Measurements from ENCODE around the gene TNNI2. TPM values are rescaled to one million over a fixed set of nuclear protein-coding genes. Genes with fewer than 3 reads are reported as not detected.

TNNI2 gene
- total RNA-seq, 1 experiment from 2014 or later: 0.46 TPM

DNA sequence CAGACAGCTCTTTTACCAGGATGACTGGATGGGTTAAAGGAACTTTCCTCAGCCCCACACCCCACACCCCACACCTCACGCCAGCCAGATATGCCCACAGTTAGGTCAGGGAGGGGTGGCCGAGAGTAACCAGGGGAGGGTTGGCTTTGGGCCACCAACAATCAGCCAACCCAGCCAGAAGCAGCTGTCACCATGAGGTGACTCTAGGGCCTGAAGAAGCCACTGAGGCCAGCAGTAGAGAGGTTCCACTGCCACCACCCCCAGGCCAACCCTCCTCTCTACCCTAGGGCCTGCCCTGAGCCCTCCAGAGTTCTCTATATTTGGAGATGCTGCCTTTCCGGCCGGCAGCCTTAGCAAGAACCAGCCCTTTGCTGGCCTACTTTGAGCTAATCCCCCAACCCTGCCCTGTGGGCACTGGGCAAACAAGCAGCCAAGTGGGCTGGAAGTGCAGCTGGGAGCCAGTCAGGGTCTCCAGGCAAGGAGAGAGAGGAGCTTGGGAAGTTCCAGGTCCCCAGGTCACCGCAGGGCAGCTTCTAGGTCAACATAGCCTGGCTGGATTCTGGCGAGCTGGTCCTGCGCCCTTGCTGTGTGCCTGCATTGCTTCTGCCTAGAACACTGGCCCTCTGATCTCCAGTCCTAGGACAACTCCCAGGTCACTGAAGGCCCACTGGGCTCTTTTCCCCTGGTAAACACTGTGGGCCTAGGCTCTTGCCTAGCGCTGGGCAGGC is 16.0 kb upstream of the TNNI2 start:
- Histone ChIP-seq H3K27ac (ENCODE audit: low read length) (peak overlapping the region; percentile 44; the same call in 1 of the 2 replicates), H3K4me3 (ENCODE audit: low read depth in 2 of 2, low read length in 2 of 2) (no peak overlapping the region), H3K36me3 (ENCODE audit: control insufficient read depth, insufficient read depth, low read length) (no peaks in the 10 kb centered on the region), H3K9me3 (ENCODE audit: control insufficient read depth, insufficient read depth, low read depth, low read length) (peaks cover 2% of the 10 kb centered on the region; the same call in 1 of the 2 replicates), H3K4me1 (ENCODE audit: control insufficient read depth, insufficient read depth, low read length) (peaks cover 41% of the 10 kb centered on the region), H3K27me3 (ENCODE audit: control insufficient read depth, insufficient read depth, low read length) (no peaks in the 10 kb centered on the region)
- intact Hi-C loops (cut with micrococcal nuclease; ENCODE audit: unreplicated experiment): loop anchor here (10.0 kb wide), 1 partner anchor 278 kb away; no protein-coding TSS in a partner anchor
- no TSS peak for BruUV-seq (replicated peaks)
- TF ChIP-seq TCF7L2 (IDR thresholded peaks at IDR 0.05; ENCODE audit: low read depth, low read length): no peak
- TF ChIP-seq CTCF (IDR thresholded peaks at IDR 0.05): no peak
- TF ChIP-seq SIN3A (IDR thresholded peaks at IDR 0.05; ENCODE audit: borderline replicate concordance, insufficient read depth, low read depth, low read length): no peak
- TF ChIP-seq, protein P1, sequence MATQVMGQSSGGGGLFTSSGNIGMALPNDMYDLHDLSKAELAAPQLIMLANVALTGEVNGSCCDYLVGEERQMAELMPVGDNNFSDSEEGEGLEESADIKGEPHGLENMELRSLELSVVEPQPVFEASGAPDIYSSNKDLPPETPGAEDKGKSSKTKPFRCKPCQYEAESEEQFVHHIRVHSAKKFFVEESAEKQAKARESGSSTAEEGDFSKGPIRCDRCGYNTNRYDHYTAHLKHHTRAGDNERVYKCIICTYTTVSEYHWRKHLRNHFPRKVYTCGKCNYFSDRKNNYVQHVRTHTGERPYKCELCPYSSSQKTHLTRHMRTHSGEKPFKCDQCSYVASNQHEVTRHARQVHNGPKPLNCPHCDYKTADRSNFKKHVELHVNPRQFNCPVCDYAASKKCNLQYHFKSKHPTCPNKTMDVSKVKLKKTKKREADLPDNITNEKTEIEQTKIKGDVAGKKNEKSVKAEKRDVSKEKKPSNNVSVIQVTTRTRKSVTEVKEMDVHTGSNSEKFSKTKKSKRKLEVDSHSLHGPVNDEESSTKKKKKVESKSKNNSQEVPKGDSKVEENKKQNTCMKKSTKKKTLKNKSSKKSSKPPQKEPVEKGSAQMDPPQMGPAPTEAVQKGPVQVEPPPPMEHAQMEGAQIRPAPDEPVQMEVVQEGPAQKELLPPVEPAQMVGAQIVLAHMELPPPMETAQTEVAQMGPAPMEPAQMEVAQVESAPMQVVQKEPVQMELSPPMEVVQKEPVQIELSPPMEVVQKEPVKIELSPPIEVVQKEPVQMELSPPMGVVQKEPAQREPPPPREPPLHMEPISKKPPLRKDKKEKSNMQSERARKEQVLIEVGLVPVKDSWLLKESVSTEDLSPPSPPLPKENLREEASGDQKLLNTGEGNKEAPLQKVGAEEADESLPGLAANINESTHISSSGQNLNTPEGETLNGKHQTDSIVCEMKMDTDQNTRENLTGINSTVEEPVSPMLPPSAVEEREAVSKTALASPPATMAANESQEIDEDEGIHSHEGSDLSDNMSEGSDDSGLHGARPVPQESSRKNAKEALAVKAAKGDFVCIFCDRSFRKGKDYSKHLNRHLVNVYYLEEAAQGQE (IDR thresholded peaks at IDR 0.05; ENCODE audit: insufficient read depth in 1 of 2, low read depth in 2 of 2, low read length in 1 of 2): no peak
- no peak for TF ChIP-seq POLR2AphosphoS5 (IDR thresholded peaks at IDR 0.05; ENCODE audit: low read depth, low read length)
- in situ Hi-C loops (cut with HindIII; ENCODE audit: low pct_unique_long_range_greater_than_20kb, low sequenced_read_pairs): no loop called here
- DNase-seq (ENCODE audit: low read depth, low spot score) (no peak), ATAC-seq (no peak)
- POLR2A ChIA-PET: no interaction called here
- CTCF ChIA-PET: interaction anchor here (0.6 to 1.6 kb wide), 3 partner anchors 10 to 133 kb away, joined by 4 to 12 read pairs (median 8); no protein-coding TSS in a partner anchor

DNA sequence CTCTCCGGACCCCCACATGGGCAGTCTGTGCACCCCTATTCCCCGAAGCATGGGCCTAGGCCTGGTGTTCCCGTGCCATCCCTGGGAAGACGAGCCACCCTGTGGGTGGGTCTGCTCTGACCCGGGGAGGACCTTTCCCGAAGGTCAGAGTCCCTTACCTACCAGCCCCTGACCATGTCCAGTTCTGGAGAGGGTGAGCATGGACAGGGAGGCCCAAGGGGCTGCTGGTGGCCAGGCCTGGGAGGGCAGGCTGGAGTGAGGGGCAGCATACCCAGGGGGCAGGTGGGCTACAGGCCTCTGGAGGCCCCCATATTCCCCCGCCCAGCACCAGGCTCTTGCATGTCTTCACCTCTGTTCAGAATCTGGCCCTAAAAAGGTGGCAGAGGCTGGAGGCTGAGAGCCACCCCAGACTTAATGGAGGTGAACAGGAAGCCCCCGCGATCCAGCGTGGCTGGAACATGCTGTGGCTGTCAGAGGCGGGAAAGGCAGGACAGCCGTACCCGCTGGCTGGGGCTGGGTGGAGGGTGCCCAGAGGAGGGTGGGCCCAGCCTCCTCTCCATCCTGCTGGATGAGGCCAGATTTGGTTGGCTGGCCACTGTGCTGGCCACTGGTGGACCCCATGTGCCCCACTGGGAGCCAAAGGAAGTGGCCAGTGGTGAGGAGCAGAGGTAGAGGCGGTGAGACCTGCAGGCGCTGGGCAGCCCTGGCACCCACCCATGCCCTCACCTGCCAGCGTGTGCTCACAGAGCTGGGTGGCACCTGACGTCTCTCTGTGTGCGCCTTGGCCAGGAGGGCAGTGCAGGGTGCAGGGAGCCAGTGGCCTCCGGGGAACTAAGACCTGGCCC is 15.2 kb upstream of the TNNI2 start:
- Histone ChIP-seq H3K9me3 (ENCODE audit: control insufficient read depth, insufficient read depth, low read depth, low read length) (no peaks in the 10 kb centered on the region; the same call in 1 of the 2 replicates), H3K4me3 (ENCODE audit: low read depth in 2 of 2, low read length in 2 of 2) (no peak overlapping the region), H3K36me3 (ENCODE audit: control insufficient read depth, insufficient read depth, low read length) (no peaks in the 10 kb centered on the region), H3K27me3 (ENCODE audit: control insufficient read depth, insufficient read depth, low read length) (no peaks in the 10 kb centered on the region), H3K4me1 (ENCODE audit: control insufficient read depth, insufficient read depth, low read length) (peaks cover 49% of the 10 kb centered on the region), H3K27ac (ENCODE audit: low read length) (peak overlapping the region; percentile 44; the same call in 1 of the 2 replicates)
- BruUV-seq (replicated peaks): no TSS peak
- intact Hi-C loops (cut with micrococcal nuclease; ENCODE audit: unreplicated experiment): loop anchor here (10.0 kb wide), 1 partner anchor 279 kb away; no protein-coding TSS in a partner anchor
- ATAC-seq (no peak), DNase-seq (ENCODE audit: low read depth, low spot score) (no peak)
- in situ Hi-C loops (cut with HindIII; ENCODE audit: low pct_unique_long_range_greater_than_20kb, low sequenced_read_pairs): no loop called here
- ChIA-PET POLR2A (no interaction called here), CTCF (interaction anchor here (0.5 to 1.6 kb wide), 4 partner anchors 9 to 130 kb away, joined by 3 to 12 read pairs (median 7); no protein-coding TSS in a partner anchor)
- TF ChIP-seq TCF7L2 (IDR thresholded peaks at IDR 0.05; ENCODE audit: low read depth, low read length): no peak
- no peak for TF ChIP-seq CTCF (IDR thresholded peaks at IDR 0.05)
- TF ChIP-seq, protein P1 (IDR thresholded peaks at IDR 0.05; ENCODE audit: insufficient read depth in 1 of 2, low read depth in 2 of 2, low read length in 1 of 2): no peak
- no peak for TF ChIP-seq POLR2AphosphoS5 (IDR thresholded peaks at IDR 0.05; ENCODE audit: low read depth, low read length)
- no peak for TF ChIP-seq SIN3A (IDR thresholded peaks at IDR 0.05; ENCODE audit: borderline replicate concordance, insufficient read depth, low read depth, low read length)
